PC-3 (cell line): ENCODE results near the gene SERPINB11. TPM values are rescaled to one million over a fixed set of nuclear protein-coding genes. Genes with fewer than 3 reads are reported as not detected.
"Not testable (repeated sequence)": the region's sequence is repeated elsewhere in the genome, so short reads cannot be mapped to it uniquely, and the experiment has no call there.

ENCODE experiments used
- ATAC-seq: fragments of 200-7000 bp; cut with Tn5 transposase; 2 replicates; pipeline ENCODE4 v1.9.1; 2020; ENCODE audit warnings: mild to moderate bottlenecking, moderate library complexity
- Bru-seq: library from RNA; stranded (reverse); fragments of 400-500 nt; gene quantifications from one replicate; lab custom pipeline; 2021; lab: Mats Ljungman, UMichigan
- BruChase-seq, 2 experiments: library from RNA; stranded (reverse); fragments of 400-500 nt; gene quantifications; one replicate each; lab custom pipeline; 2021; lab: Mats Ljungman, UMichigan
- BruUV-seq: library from RNA; stranded (reverse); fragments of 400-500 nt; replicated peaks from 2 replicates; lab custom pipeline; 2021; lab: Mats Ljungman, UMichigan
- CTCF ChIA-PET: fragments of 300-600 bp; sonication (Branson Sonifier 250); formaldehyde crosslinking; loops from one replicate; lab custom pipeline; 2022; ENCODE audit warnings: antibody characterized with exemption; lab: Charles Lee
- POLR2A ChIA-PET: fragments of 300-600 bp; sonication (Branson Sonifier 250); formaldehyde crosslinking; loops from one replicate; lab custom pipeline; 2022; ENCODE audit warnings: antibody characterized with exemption; ENCODE audit not compliant: unreplicated experiment; lab: Charles Lee
- DNase-seq: peaks from one replicate; pipeline ENCODE4 v3.0.0-alpha.2; 2015
- H2AFZ ChIP-seq: fragments of 300-600 bp; sonication (generic); 2 replicates; pipeline ENCODE4 v1.6.0; 2016; ENCODE audit warnings: antibody characterized with exemption, low read length
- H3F3A ChIP-seq: fragments of 300-600 bp; sonication (generic); one replicate; pipeline ENCODE4 v1.6.0; 2017; ENCODE audit warnings: antibody characterized with exemption, low read length, control low read depth, mild to moderate bottlenecking; ENCODE audit not compliant: unreplicated experiment
- H3K27ac ChIP-seq: fragments of 300-600 bp; sonication (generic); 2 replicates; pipeline ENCODE4 v1.5.1; 2016; ENCODE audit warnings: mild to moderate bottlenecking, low read length
- H3K27me3 ChIP-seq: fragments of 300-600 bp; sonication (generic); 2 replicates; pipeline ENCODE4 v1.6.1; 2016; ENCODE audit warnings: low read length, mixed read lengths
- H3K36me3 ChIP-seq: fragments of 300-600 bp; sonication (generic); 2 replicates; pipeline ENCODE4 v1.6.1; 2016; ENCODE audit warnings: low read depth, mixed run types, low read length, mixed read lengths
- H3K4me1 ChIP-seq: fragments of 300-600 bp; sonication (generic); 2 replicates; pipeline ENCODE4 v1.5.1; 2016; ENCODE audit warnings: low read length; ENCODE audit not compliant: insufficient read depth
- H3K4me2 ChIP-seq: fragments of 300-600 bp; sonication (generic); 2 replicates; pipeline ENCODE4 v1.6.0; 2016; ENCODE audit warnings: low read length
- H3K4me3 ChIP-seq: fragments of 300-600 bp; sonication (generic); 2 replicates; pipeline ENCODE4 v1.5.1; 2016; ENCODE audit warnings: mild to moderate bottlenecking, low read length, mixed read lengths
- H3K79me2 ChIP-seq: fragments of 300-600 bp; sonication (generic); 2 replicates; pipeline ENCODE4 v1.6.1; 2017; ENCODE audit warnings: low read length, mixed read lengths
- H3K9ac ChIP-seq: fragments of 300-600 bp; sonication (generic); 2 replicates; pipeline ENCODE4 v1.6.0; 2016; ENCODE audit warnings: mild to moderate bottlenecking, low read length
- H3K9me2 ChIP-seq: fragments of 300-600 bp; sonication (generic); replicated peaks from 2 replicates; pipeline ENCODE4 v1.6.1; 2016; ENCODE audit warnings: mixed run types, low read length, mixed read lengths
- H3K9me3 ChIP-seq: fragments of 300-600 bp; sonication (generic); 2 replicates; pipeline ENCODE4 v1.6.1; 2016; ENCODE audit warnings: low read length, mixed read lengths
- H4K20me1 ChIP-seq: fragments of 300-600 bp; sonication (generic); 2 replicates; pipeline ENCODE4 v1.6.1; 2016; ENCODE audit warnings: low read length, mixed read lengths
- CTCF ChIP-seq: fragments of 300-600 bp; sonication (generic); conservative IDR thresholded peaks from 2 replicates; pipeline ENCODE4 v1.5.1; 2017; ENCODE audit warnings: antibody characterized with exemption, low read depth, mild to moderate bottlenecking, low read length
- EZH2 ChIP-seq: fragments of 300-600 bp; sonication (generic); IDR thresholded peaks from one replicate; pipeline ENCODE4 v1.6.1; 2017; ENCODE audit warnings: antibody characterized with exemption, mild to moderate bottlenecking, low read length; ENCODE audit not compliant: unreplicated experiment
- EZH2phosphoT487 ChIP-seq: fragments of 300-600 bp; sonication (generic); IDR thresholded peaks from 2 replicates; pipeline ENCODE4 v1.6.1; 2018; ENCODE audit warnings: mild to moderate bottlenecking, antibody characterized with exemption, low read length, borderline replicate concordance
- intact Hi-C: fragments of 100-400 bp; cut with micrococcal nuclease; formaldehyde crosslinking; loops from 2 replicates; pipeline ENCODE4 v1.9.0; 2023
- long read RNA-seq: library from polyadenylated mRNA; unstranded; transcript quantifications from one replicate; pipeline ENCODE4 v2.0.0, GENCODE V29; 2021; ENCODE audit not compliant: unreplicated experiment
- total RNA-seq: library from RNA; depleted of rRNA; stranded (reverse); fragments of >200 nt; gene quantifications from 2 replicates; pipeline ENCODE4 v1.2.3, GENCODE V29; 2014; rRNA removed

Gene SERPINB11
- total RNA-seq (not detected in 2 replicates), Bru-seq, nascent RNA (percentile 12 among the genes with signal in this experiment), BruChase-seq, experiment 1, labeled RNA remaining after a 6-hour chase (percentile 4 among the genes with signal in this experiment), BruChase-seq, experiment 2, labeled RNA remaining after a 2-hour chase (percentile 6 among the genes with signal in this experiment)
- long read RNA-seq, partial matches to known transcripts, result 0 of 1 reads
- long read RNA-seq, other reads (novel, unspliced or antisense), result 1 of 1 reads

- no TSS peak for BruUV-seq
- ChIA-PET CTCF (no interaction called here), POLR2A (no interaction called here)
- Histone ChIP-seq H3K9ac (no peak within 1 kb of the TSS), H3K79me2 (no peaks in the 10 kb centered on the region), H3K36me3 (no peaks in the 10 kb centered on the region), H3F3A (no peaks in the 10 kb centered on the region), H3K4me2 (no peak within 1 kb of the TSS), H3K27me3 (no peaks in the 10 kb centered on the region), H3K4me1 (no peaks in the 10 kb centered on the region), H3K27ac (no peak within 1 kb of the TSS), H4K20me1 (no peaks in the 10 kb centered on the region), H3K9me3 (no peaks in the 10 kb centered on the region), H3K4me3 (no peak within 1 kb of the TSS), H3K9me2 (no peaks in the 10 kb centered on the region), H2AFZ (no peak within 1 kb of the TSS)
- TF ChIP-seq EZH2, result no peak
- TF ChIP-seq EZH2phosphoT487, result no peak
- no peak for TF ChIP-seq CTCF
- intact Hi-C loops, result no loop called here
- no peak for DNase-seq
- no peak for ATAC-seq
These were observed at the start of gene SERPINB11 for GRCh38 chr18:63702660-63703059. TSS of gene SERPINB11 (plus strand) at chr18:63702960. CDS start at chr18:63710194, 7,234 bp downstream.

GRCh38 chr18:63658920-63659319, 43.8 kb upstream of the SERPINB11 start:
- Histone ChIP-seq H3K4me2 (peak overlapping the region; percentile 58), H3K9ac (peak overlapping the region; percentile 77), H3K27ac (peak overlapping the region; percentile 98), H3K4me1 (peaks cover 27% of the 10 kb centered on the region)
- H3K9me3 ChIP-seq, CTCF ChIA-PET, H3K36me3 ChIP-seq, H3F3A ChIP-seq, H2AFZ ChIP-seq, POLR2A ChIA-PET, H3K4me3 ChIP-seq, intact Hi-C loops, H3K79me2 ChIP-seq, H4K20me1 ChIP-seq, H3K9me2 ChIP-seq, BruUV-seq, H3K27me3 ChIP-seq: not testable (repeated sequence)
- ATAC-seq (peak; percentile 93), DNase-seq (peak; percentile 72)

GRCh38 chr18:63661750-63662149, 41.0 kb upstream of the SERPINB11 start, which contains the start of gene SERPINB3:
TSS of gene SERPINB3 (minus strand) at chr18:63661893. CDS start at chr18:63661216, 677 bp downstream.
- H3F3A ChIP-seq, H3K36me3 ChIP-seq, ATAC-seq, CTCF ChIA-PET, H2AFZ ChIP-seq, H3K9ac ChIP-seq, intact Hi-C loops, BruUV-seq, H3K4me2 ChIP-seq, H3K9me2 ChIP-seq, H4K20me1 ChIP-seq, H3K4me3 ChIP-seq, H3K9me3 ChIP-seq, H3K79me2 ChIP-seq, H3K27me3 ChIP-seq, POLR2A ChIA-PET: not testable (repeated sequence)
- Histone ChIP-seq H3K27ac (0 out of 2 replicates have a peak within 1 kb of the TSS, but pooled peaks have one; percentile 13), H3K4me1 (peaks cover 20% of the 10 kb centered on the region)
- DNase-seq, result peak; percentile 44
